WTC11 (cell line): ENCODE results near the gene ARHGEF10L. TPM values are rescaled to one million over a fixed set of nuclear protein-coding genes. Genes with fewer than 3 reads are reported as not detected.

Experiments used
- ATAC-seq: fragments of 200-7000 bp; cut with Tn5 transposase; 2 replicates; pipeline ENCODE4 v1.10.0; 2021; ENCODE audit warnings: mild to moderate bottlenecking, moderate library complexity
- CTCF ChIA-PET: fragments of 300-600 bp; sonication (Branson Sonifier 250); formaldehyde crosslinking; loops from one replicate; lab custom pipeline; 2021; ENCODE audit warnings: antibody characterized with exemption; lab: Charles Lee
- POLR2A ChIA-PET: fragments of 350-600 bp; sonication (Branson Sonifier 250); formaldehyde crosslinking; loops from one replicate; lab custom pipeline; 2021; ENCODE audit warnings: antibody characterized with exemption; lab: Charles Lee
- DNase-seq: peaks from one replicate; pipeline ENCODE4 v3.0.0; 2021; ENCODE audit warnings: low spot score
- H3K27ac Mint-ChIP-seq: 2 replicates; pipeline ENCODE4 v1.8.0; 2021; ENCODE audit warnings: mixed read lengths
- H3K27me3 Mint-ChIP-seq: 2 replicates; pipeline ENCODE4 v1.8.0; 2021; ENCODE audit warnings: low read depth, mild to moderate bottlenecking, moderate library complexity, mixed read lengths
- H3K36me3 Mint-ChIP-seq: 2 replicates; pipeline ENCODE4 v1.8.0; 2021; ENCODE audit warnings: mixed read lengths
- H3K4me1 Mint-ChIP-seq: 2 replicates; pipeline ENCODE4 v1.8.0; 2022; ENCODE audit warnings: mixed read lengths
- H3K4me3 Mint-ChIP-seq: 2 replicates; pipeline ENCODE4 v1.8.0; 2021; ENCODE audit warnings: mild to moderate bottlenecking, moderate library complexity, mixed read lengths
- H3K9me3 Mint-ChIP-seq: 2 replicates; pipeline ENCODE4 v1.8.0; 2021; ENCODE audit warnings: mixed read lengths
- ATF1 ChIP-seq: sonication (generic); formaldehyde crosslinking; IDR thresholded peaks from 2 replicates; pipeline ENCODE4 v1.8.1; 2023; ENCODE audit warnings: mild to moderate bottlenecking, moderate library complexity, missing genetic modification reagents
- ATF3 ChIP-seq: sonication (generic); formaldehyde crosslinking; conservative IDR thresholded peaks from 2 replicates; pipeline ENCODE4 v1.8.1; 2022; ENCODE audit warnings: mild to moderate bottlenecking, missing genetic modification reagents
- CREB1 ChIP-seq: sonication (generic); formaldehyde crosslinking; IDR thresholded peaks from 2 replicates; pipeline ENCODE4 v1.8.0; 2023; ENCODE audit warnings: mild to moderate bottlenecking, missing genetic modification reagents
- CREM ChIP-seq: sonication (generic); formaldehyde crosslinking; IDR thresholded peaks from 2 replicates; pipeline ENCODE4 v1.8.1; 2022; ENCODE audit warnings: mild to moderate bottlenecking, missing genetic modification reagents, moderate library complexity
- ELF4 ChIP-seq: sonication (generic); formaldehyde crosslinking; IDR thresholded peaks from 2 replicates; pipeline ENCODE4 v1.8.1; 2022; ENCODE audit warnings: low read depth, mild to moderate bottlenecking, moderate library complexity, missing genetic modification reagents
- ERG ChIP-seq: fragments of 250-450 bp; sonication (Bioruptor Pico); IDR thresholded peaks from 2 replicates; pipeline ENCODE4 v1.8.0; 2021; ENCODE audit warnings: mild to moderate bottlenecking
- ESRRA ChIP-seq: sonication (generic); formaldehyde crosslinking; IDR thresholded peaks from 2 replicates; pipeline ENCODE4 v1.8.1; 2022; ENCODE audit warnings: mild to moderate bottlenecking, missing genetic modification reagents, borderline replicate concordance
- FOXP1 ChIP-seq: sonication (generic); formaldehyde crosslinking; IDR thresholded peaks from 2 replicates; pipeline ENCODE4 v1.8.0; 2022; ENCODE audit warnings: missing genetic modification reagents, mild to moderate bottlenecking, moderate library complexity, borderline replicate concordance
- FOXP4 ChIP-seq: sonication (generic); formaldehyde crosslinking; IDR thresholded peaks from 2 replicates; pipeline ENCODE4 v1.8.0; 2022; ENCODE audit warnings: mild to moderate bottlenecking, missing genetic modification reagents
- GTF2I ChIP-seq: fragments of 250-450 bp; sonication (Bioruptor Pico); conservative IDR thresholded peaks from 2 replicates; pipeline ENCODE4 v1.4.0; 2021; ENCODE audit warnings: mild to moderate bottlenecking
- HMGA2 ChIP-seq: fragments of 250-450 bp; sonication (Bioruptor Pico); IDR thresholded peaks from 2 replicates; pipeline ENCODE4 v1.4.0; 2021; ENCODE audit warnings: mild to moderate bottlenecking, moderate library complexity
- IRF1 ChIP-seq: sonication (generic); formaldehyde crosslinking; IDR thresholded peaks from 2 replicates; pipeline ENCODE4 v1.8.0; 2023; ENCODE audit warnings: missing genetic modification reagents
- MLX ChIP-seq: sonication (generic); formaldehyde crosslinking; IDR thresholded peaks from 2 replicates; pipeline ENCODE4 v1.8.1; 2023; ENCODE audit warnings: mild to moderate bottlenecking, missing genetic modification reagents, moderate library complexity
- MXD4 ChIP-seq: fragments of 250-450 bp; sonication (Bioruptor Pico); IDR thresholded peaks from 2 replicates; pipeline ENCODE4 v1.8.0; 2021; ENCODE audit warnings: mild to moderate bottlenecking, moderate library complexity, borderline replicate concordance
- NR2C2 ChIP-seq: sonication (generic); formaldehyde crosslinking; IDR thresholded peaks from 2 replicates; pipeline ENCODE4 v1.8.0; 2022; ENCODE audit warnings: mild to moderate bottlenecking, missing genetic modification reagents
- OVOL2 ChIP-seq: fragments of 250-450 bp; sonication (Bioruptor Pico); IDR thresholded peaks from 2 replicates; pipeline ENCODE4 v1.9.0; 2021; ENCODE audit warnings: mild to moderate bottlenecking, borderline replicate concordance
- PRRX2 ChIP-seq: fragments of 250-450 bp; sonication (Bioruptor Pico); IDR thresholded peaks from 2 replicates; pipeline ENCODE4 v1.8.0; 2021; ENCODE audit warnings: mild to moderate bottlenecking
- SMAD4 ChIP-seq: sonication (generic); formaldehyde crosslinking; IDR thresholded peaks from 2 replicates; pipeline ENCODE4 v1.8.0; 2022; ENCODE audit warnings: mild to moderate bottlenecking, missing genetic modification reagents
- ZMAT4 ChIP-seq: fragments of 250-450 bp; sonication (Bioruptor Pico); IDR thresholded peaks from 2 replicates; pipeline ENCODE4 v1.9.0; 2021; ENCODE audit warnings: mild to moderate bottlenecking
- ZNF512 ChIP-seq: sonication (generic); formaldehyde crosslinking; IDR thresholded peaks from 2 replicates; pipeline ENCODE4 v1.8.1; 2022; ENCODE audit warnings: missing genetic modification reagents, borderline replicate concordance
- ZNF532 ChIP-seq: fragments of 250-450 bp; sonication (Bioruptor Pico); IDR thresholded peaks from 2 replicates; pipeline ENCODE4 v1.9.0; 2021; ENCODE audit warnings: mild to moderate bottlenecking, borderline replicate concordance
- ZNF671 ChIP-seq: fragments of 250-450 bp; sonication (Bioruptor Pico); IDR thresholded peaks from 2 replicates; pipeline ENCODE4 v1.8.0; 2021; ENCODE audit warnings: mild to moderate bottlenecking
- total RNA-seq: library from RNA; stranded (reverse); gene quantifications from 3 replicates; pipeline ENCODE4 v1.2.3, GENCODE V29; 2021

Gene ARHGEF10L
- total RNA-seq, 1 experiment from 2014 or later = 34.4 TPM

GRCh38 chr1:17655169-17655568 lies 115.7 kb downstream of the ARHGEF10L start (continued):
- no peak for TF ChIP-seq ERG (CRISPR knock-in tag)
- TF ChIP-seq GTF2I (CRISPR knock-in tag) = no peak
- no peak for TF ChIP-seq FOXP4 (CRISPR knock-in tag)
- TF ChIP-seq MXD4 (CRISPR knock-in tag) = no peak
- TF ChIP-seq ELF4 (CRISPR knock-in tag) = no peak
- TF ChIP-seq NR2C2 (CRISPR knock-in tag) = no peak
- no peak for TF ChIP-seq ZMAT4 (CRISPR knock-in tag)
- TF ChIP-seq ZNF671 (CRISPR knock-in tag) = no peak
- no peak for TF ChIP-seq IRF1 (CRISPR knock-in tag)
- no peak for TF ChIP-seq CREB1 (CRISPR knock-in tag)
- TF ChIP-seq MLX (CRISPR knock-in tag) = no peak
- TF ChIP-seq ATF3 (CRISPR knock-in tag) = no peak
- no peak for TF ChIP-seq ZNF512 (CRISPR knock-in tag)
- TF ChIP-seq PRRX2 (CRISPR knock-in tag) = no peak
- TF ChIP-seq, all 79 proteins: peak for 0

- no peaks in the 10 kb centered on the region for H3K4me1 Mint-ChIP-seq
- no peak for DNase-seq
- POLR2A ChIA-PET = no interaction called here
- CTCF ChIA-PET = interaction anchor here (0.9 kb wide), 1 partner anchor 41 kb away, joined by 3 read pairs; no protein-coding TSS in a partner anchor
- no peak for ATAC-seq
- peaks cover 21% of the 10 kb centered on the region for H3K36me3 Mint-ChIP-seq
- no peaks in the 10 kb centered on the region for H3K9me3 Mint-ChIP-seq
- H3K27me3 Mint-ChIP-seq = no peaks in the 10 kb centered on the region
- no peak overlapping the region for H3K27ac Mint-ChIP-seq
- H3K4me3 Mint-ChIP-seq = no peak overlapping the region
- no peak for TF ChIP-seq HMGA2 (CRISPR knock-in tag)
- TF ChIP-seq OVOL2 = no peak
- TF ChIP-seq ERG (CRISPR knock-in tag) = no peak
- no peak for TF ChIP-seq ESRRA (CRISPR knock-in tag)
- TF ChIP-seq ATF3 (CRISPR knock-in tag) = no peak
- TF ChIP-seq ZNF532 (CRISPR knock-in tag) = no peak
- no peak for TF ChIP-seq ATF1 (CRISPR knock-in tag)
- TF ChIP-seq CREM = no peak
- no peak for TF ChIP-seq SMAD4 (CRISPR knock-in tag)
- no peak for TF ChIP-seq FOXP1 (CRISPR knock-in tag)
These were observed 116.4 kb downstream of the ARHGEF10L start for GRCh38 chr1:17655922-17656321.
